Measurements from ENCODE around the gene KIF21B.

KIF21B gene

GRCh38 chr1:201019321-201019977 is 4.1 kb downstream of the KIF21B start:
- TF ChIP-seq, protein P1, sequence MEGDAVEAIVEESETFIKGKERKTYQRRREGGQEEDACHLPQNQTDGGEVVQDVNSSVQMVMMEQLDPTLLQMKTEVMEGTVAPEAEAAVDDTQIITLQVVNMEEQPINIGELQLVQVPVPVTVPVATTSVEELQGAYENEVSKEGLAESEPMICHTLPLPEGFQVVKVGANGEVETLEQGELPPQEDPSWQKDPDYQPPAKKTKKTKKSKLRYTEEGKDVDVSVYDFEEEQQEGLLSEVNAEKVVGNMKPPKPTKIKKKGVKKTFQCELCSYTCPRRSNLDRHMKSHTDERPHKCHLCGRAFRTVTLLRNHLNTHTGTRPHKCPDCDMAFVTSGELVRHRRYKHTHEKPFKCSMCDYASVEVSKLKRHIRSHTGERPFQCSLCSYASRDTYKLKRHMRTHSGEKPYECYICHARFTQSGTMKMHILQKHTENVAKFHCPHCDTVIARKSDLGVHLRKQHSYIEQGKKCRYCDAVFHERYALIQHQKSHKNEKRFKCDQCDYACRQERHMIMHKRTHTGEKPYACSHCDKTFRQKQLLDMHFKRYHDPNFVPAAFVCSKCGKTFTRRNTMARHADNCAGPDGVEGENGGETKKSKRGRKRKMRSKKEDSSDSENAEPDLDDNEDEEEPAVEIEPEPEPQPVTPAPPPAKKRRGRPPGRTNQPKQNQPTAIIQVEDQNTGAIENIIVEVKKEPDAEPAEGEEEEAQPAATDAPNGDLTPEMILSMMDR (conservative IDR thresholded peaks at IDR 0.05): no peak
- no peak overlapping the region for H3K27ac ChIP-seq

- no peak overlapping the region for H3K27ac ChIP-seq
- TF ChIP-seq, protein P1 (conservative IDR thresholded peaks at IDR 0.05): no peak
Measured at GRCh38 chr1:201017828-201018163, 5.7 kb downstream of the KIF21B start.

GRCh38 chr1:201016943-201017827 is 6.3 kb downstream of the KIF21B start:
- H3K27ac ChIP-seq: no peak overlapping the region
- TF ChIP-seq, protein P1 (conservative IDR thresholded peaks at IDR 0.05): no peak

DNA sequence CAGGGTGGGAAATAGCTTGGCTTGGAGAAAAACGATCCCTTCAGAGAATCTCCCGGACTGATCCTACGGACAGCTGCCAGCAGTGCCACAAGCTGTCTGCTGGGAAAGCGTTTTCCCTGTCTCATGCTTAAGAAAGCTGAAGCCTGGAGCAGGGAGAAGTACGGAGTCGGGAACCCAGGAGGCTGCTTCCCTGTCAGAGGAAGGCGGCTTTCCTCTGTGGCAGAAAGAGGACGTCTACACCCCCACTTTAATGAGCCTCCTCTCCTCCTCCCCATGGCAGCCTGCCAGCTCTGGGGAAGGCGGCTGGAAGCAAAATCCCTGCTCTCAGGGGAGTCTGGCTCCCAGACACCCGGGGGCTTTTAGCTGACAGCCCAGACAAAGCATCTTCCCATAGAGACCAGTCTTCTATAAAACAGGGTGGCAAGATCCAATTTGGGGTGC is 7.3 kb downstream of the KIF21B start:
- TF ChIP-seq, protein P1 (conservative IDR thresholded peaks at IDR 0.05): no peak
- no peak overlapping the region for H3K27ac ChIP-seq

- H3K27ac ChIP-seq: no peak overlapping the region
- TF ChIP-seq, protein P1 (conservative IDR thresholded peaks at IDR 0.05): no peak
Measured at GRCh38 chr1:201015551-201016091, 7.9 kb downstream of the KIF21B start.

DNA sequence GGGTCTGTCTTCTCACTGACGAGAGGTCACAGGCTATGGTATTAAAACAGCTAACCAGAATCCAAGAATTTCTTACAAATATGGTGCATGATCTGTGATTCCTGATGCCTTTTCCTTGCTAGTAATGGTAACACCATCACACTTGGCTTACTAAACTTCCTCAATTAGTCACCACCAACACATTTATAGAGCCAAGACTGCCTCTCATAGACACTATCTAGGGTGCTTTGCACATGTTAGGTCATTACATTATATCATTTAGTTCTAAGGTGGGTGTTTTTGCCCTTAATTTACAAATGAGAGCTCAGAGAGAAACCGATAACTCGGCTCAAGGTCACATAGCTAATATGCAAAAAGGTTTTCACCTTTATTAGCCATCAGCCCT is 8.7 kb downstream of the KIF21B start:
- H3K27ac ChIP-seq: no peak overlapping the region
- TF ChIP-seq, protein P1 (conservative IDR thresholded peaks at IDR 0.05): no peak
